GM18873 (cell line): ENCODE data around the gene ALK.

ENCODE experiments used
- ATAC-seq: cut with Tn5 transposase; IDR thresholded peaks from one replicate; pipeline ENCODE4 v1.9.1; 2021; ENCODE audit warnings: mild to moderate bottlenecking, moderate library complexity, moderate number of reproducible peaks; ENCODE audit not compliant: unreplicated experiment, low FRiP score

Gene ALK

GRCh38 chr2:29224693-29225551, 696.5 kb downstream of the ALK start:
- no peak for ATAC-seq

- ATAC-seq, result no peak
These were observed 697.3 kb downstream of the ALK start for GRCh38 chr2:29223851-29224692.

GRCh38 chr2:29223257-29223656, 698.1 kb downstream of the ALK start:
- ATAC-seq, result no peak

DNA sequence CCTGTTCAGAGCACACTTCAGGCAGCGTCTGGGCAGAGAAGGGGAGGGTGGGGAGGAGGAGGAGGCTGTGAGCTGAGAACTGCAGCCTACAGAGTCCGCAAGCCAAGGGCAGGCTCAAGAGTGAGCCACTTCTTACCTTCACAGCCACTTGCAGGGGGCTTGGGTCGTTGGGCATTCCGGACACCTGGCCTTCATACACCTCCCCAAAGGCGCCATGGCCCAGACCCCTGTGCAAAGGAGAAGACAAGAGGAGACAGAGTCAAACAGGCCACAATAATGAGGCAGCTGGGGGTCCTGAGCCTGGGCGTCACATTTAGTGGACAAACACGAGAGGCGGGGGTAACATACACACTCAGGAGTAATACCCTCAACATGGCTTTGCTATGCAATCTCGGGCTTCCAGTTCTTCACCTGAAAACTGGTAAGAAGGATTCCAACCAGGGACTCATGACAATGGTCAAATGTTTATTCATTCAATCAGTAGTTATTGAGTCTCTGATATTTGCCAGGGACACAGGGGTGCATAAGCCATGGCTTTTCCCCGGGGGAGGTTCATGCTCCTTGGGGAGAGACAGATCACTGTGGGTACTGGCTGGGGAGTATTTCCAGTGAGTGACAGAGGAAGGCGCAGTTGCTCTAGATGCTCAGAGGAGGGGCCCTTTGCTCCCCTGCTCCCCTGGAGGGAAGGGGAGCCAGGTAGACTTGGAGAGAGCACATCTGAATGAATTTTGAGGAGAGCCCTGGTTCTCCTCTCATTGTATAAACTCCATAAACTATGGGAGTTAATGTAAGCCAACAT, 698.8 kb downstream of the ALK start:
- no peak for ATAC-seq

GRCh38 chr2:29220506-29221270, 700.7 kb downstream of the ALK start:
- ATAC-seq, result no peak

GRCh38 chr2:29219374-29219773, 702.0 kb downstream of the ALK start:
- ATAC-seq, result no peak

DNA sequence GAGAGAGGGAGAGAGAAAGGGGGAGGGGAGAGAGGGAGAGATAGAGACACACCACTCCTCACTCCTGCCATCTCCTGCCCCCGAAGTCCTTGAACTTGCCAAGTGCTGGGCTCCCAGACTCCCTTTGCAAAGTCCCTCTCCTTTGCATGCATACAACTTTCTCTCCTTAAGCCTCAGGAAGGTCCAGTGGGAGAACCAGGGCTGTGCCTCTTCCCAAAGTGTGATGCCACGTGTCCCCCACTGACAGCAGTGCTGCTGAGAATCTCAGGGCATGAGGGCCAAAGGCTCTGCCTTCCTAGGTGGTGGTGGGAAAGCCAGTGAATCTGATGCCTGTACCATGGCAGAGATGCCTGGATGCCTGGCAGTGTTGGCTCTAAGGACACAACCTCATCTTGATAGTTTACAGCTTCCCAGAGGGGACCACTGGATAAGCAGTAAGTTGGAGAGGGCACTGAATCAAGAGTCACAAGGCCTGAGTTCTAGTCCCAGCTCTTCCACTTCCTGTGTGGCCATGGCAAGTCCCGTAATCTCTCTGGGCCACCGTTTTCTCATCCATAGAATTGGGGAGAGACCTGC, 702.7 kb downstream of the ALK start:
- no peak for ATAC-seq

- no peak for ATAC-seq
These were observed 703.3 kb downstream of the ALK start for GRCh38 chr2:29218071-29218470.

GRCh38 chr2:29216609-29216909, 704.8 kb downstream of the ALK start:
- ATAC-seq, result no peak

- ATAC-seq, result no peak
These were observed 705.4 kb downstream of the ALK start for GRCh38 chr2:29215739-29216608.

DNA sequence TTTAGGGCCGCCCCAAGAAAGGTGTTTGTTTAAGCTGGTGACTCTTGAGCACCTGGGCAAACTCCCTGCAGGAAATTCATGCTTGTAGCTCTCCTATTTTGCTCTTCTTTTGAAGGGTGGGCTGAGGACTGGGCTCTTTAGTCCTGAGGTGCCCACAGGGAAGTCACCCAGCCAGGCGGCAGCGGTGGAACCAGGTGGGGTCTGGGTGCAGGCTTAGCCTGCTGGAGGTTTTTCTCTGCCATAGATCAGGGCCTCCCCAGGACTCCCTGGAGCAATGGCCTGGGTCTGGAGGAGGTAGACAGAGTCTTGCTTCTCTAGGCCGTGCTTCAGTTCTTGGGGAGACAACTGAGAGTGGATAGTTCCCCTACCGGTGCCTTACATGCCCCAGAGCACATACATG, 706.3 kb downstream of the ALK start:
- no peak for ATAC-seq

- ATAC-seq, result no peak
These were observed 707.5 kb downstream of the ALK start for GRCh38 chr2:29213888-29214291.

DNA sequence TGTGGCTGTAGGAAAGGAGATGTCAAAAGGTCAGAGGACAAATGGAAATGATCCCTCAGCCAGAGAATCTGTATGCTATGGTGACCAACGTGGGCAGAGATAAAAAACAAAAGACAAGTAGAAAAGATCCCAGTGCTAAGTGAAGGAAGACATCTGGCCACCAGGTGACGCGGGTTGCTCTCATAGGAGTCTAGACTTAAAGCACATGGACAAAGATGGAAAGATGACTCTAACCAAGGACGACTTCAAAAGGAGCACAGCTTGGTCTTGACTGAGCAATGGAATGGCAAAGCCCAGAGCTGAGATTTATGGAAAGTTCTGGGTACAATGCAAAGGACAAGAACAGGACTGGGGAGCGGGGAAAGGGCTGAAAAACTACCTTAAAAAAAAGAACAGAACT, 709.4 kb downstream of the ALK start:
- no peak for ATAC-seq

DNA sequence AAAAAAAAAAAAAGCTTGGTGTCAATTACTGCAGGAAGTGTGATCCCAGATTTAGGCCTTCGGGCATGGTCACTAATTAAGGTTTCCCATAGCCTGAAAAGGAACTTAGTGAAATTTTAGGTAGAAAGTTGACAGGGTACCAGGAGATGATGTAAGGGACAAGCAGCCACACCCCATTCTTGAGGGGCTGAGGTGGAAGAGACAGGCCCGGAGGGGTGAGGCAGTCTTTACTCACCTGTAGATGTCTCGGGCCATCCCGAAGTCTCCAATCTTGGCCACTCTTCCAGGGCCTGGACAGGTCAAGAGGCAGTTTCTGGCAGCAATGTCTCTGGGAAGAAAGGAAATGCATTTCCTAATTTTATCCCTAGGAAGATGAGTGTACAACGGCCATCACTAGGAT, 711.8 kb downstream of the ALK start:
- ATAC-seq, result no peak

DNA sequence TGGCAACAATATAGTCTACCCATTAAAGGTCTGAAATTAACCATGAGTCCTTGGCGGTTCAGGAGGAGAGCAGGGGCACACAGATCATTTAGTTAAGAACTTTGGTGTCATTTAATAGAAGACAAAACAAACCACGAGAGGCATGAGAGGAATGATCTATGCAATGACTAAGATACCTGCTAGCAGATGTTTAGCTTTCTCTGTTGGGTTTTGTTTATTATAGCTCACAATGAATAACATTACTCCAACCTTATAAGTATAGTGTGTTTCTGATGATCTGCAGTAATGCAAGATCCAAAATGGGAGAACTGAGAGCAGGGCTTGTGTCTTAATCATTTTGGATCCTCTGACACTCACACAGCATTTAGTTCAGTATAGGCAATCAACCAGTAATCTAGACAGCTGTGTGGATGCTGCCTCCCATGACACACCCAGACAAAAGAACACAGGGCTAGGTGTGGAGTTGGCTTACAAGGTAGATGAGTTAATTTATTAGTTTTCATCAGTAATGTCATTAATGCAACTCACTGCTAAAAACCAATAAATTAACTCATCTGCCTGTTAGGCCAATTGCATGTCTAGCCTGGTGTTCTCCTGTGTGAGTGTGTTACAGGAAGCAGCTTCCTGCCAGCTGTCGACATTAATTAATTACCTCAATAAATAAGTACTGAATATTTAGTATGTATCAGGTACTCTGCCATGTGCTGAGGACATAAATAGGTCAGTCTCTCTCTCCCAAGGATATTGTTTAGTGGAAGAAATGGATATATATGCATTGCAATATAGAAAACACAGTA, 713.8 kb downstream of the ALK start:
- no peak for ATAC-seq

DNA sequence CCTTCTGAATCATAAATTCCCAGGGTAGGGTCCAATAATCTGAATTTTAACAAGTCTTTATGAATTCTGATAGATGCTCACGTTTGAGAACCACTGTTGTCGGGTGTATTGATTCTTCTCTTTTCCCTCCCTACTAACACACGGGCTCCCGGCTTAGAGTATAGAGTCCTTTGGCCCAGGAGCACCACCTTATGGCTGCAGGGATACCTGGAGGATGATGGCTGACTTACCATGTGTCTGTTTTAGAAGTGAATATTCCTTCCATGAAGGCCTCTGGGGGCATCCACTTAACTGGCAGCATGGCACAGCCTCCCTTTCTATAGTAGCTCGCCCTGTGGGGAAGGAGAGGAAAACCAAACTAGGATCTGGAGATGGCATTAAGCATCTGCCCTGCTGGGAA, 714.4 kb downstream of the ALK start:
- ATAC-seq, result no peak

DNA sequence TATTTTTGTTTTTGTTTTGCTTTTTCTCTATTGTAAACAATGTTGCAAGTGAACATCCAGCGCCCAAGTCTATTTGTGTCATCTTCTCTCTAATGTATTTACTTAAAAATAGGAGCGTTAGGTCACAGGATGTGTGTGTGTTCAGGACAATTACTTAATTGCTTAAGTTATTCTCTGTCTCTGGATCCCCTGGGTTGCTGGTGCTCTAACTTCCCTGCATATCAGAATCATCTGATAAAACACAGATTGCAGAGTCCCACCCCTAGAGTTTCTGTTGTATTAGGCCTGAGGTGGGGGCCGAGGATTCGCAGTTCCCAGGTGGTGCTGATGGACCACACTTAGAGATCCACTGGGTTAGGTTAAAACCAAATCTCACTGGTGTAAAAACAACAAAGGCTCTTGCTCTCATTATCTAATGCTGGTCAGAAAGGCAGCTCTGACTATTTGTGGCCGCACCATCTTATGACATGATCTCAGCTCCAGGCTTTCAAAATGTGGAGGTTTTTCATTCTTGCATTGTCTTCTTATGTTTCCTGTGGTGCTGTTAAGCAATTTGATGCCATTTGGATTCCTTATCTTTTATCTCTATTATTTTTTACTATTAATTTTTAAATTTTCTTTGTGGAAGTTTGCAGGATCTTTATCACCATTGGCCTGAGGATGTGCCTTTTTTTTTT, 718.4 kb downstream of the ALK start:
- no peak for ATAC-seq

GRCh38 chr2:29201979-29202378, 719.4 kb downstream of the ALK start:
- no peak for ATAC-seq
